GM12865 (cell line): ENCODE results near the gene ISLR.

ENCODE experiments used
- DNase-seq: peaks from one replicate; pipeline ENCODE4 v3.0.0; 2010; ENCODE audit warnings: low read depth
- H3K4me3 ChIP-seq: 2 replicates; pipeline ENCODE4 v1.5.1; 2011; ENCODE audit warnings: mild to moderate bottlenecking, low read depth, low read length, control low read depth
- TF ChIP-seq, protein P1 (sequence below): IDR thresholded peaks from 2 replicates; pipeline ENCODE4 v1.5.1; 2011; ENCODE audit warnings: low read length, control low read depth, low read depth, inconsistent platforms; ENCODE audit not compliant: insufficient read depth; ENCODE audit errors: missing control alignments

ISLR gene

DNA sequence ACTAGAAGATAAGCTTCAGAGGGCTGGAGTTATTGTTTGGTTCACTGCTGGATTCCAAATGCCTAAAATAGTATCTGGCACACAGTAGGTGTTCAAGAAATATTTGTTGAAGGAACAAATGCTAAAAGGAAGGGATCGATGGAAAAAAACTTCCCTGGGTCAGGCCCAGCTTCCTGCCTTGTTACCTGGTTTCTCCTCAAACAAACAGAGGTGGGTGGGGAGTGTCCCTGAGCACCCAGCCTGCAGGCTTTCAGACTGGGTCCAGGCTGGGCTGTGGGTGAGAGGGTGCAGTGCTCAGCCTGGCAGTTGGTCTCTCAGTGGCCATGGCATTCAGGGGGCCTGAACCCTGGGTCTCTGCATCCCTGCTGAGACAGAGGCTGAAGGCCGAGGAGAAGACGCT is 43.4 kb downstream of the ISLR start:
- TF ChIP-seq, protein P1, sequence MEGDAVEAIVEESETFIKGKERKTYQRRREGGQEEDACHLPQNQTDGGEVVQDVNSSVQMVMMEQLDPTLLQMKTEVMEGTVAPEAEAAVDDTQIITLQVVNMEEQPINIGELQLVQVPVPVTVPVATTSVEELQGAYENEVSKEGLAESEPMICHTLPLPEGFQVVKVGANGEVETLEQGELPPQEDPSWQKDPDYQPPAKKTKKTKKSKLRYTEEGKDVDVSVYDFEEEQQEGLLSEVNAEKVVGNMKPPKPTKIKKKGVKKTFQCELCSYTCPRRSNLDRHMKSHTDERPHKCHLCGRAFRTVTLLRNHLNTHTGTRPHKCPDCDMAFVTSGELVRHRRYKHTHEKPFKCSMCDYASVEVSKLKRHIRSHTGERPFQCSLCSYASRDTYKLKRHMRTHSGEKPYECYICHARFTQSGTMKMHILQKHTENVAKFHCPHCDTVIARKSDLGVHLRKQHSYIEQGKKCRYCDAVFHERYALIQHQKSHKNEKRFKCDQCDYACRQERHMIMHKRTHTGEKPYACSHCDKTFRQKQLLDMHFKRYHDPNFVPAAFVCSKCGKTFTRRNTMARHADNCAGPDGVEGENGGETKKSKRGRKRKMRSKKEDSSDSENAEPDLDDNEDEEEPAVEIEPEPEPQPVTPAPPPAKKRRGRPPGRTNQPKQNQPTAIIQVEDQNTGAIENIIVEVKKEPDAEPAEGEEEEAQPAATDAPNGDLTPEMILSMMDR, result no peak
- H3K4me3 ChIP-seq, result no peak overlapping the region
- DNase-seq, result no peak

GRCh38 chr15:74217907-74218885 is 44.7 kb downstream of the ISLR start:
- no peak for DNase-seq
- TF ChIP-seq, protein P1, result no peak
- no peak overlapping the region for H3K4me3 ChIP-seq

DNA sequence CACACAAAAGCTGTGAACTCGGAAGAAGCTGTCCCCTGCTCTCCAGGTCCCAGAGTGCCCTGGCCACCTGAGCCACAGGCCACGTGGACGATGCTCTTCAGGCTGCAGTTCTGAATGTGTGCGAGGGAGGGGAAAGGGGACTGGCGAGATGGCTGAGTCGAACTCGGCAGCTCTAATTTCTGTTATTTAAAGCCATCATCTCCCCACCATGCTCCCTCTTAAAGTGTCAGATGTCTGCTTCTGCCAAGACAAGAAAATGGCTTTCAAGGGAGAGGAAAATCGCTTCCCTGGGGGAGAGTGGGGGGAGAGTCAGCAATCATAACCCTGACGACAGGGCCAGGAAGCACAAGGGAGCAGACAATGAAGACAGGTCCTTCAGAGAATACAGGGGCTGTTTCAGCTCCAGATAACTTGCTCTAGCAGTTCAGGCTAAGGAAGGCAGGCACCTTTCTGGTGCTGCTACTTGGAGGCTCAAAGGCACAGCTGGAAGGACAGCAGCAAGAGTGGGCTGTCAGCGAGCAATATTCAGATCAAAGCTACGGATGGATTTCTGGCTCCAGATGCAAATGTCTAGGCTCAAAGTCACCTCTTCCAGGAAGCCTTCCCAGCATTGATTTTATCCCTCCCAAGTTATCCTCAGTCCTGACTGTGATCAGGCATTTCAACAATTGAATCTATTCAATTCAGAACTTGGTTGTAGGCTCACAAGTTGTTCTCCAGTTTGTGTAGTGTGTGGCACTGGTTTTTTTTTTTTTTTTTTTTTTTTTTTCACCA is 47.2 kb downstream of the ISLR start:
- DNase-seq, result no peak
- TF ChIP-seq, protein P1, result no peak

GRCh38 chr15:74221399-74222239 is 48.1 kb downstream of the ISLR start:
- TF ChIP-seq, protein P1, result no peak
- no peak overlapping the region for H3K4me3 ChIP-seq
- no peak for DNase-seq

More for the DNA sequence above, 47.2 kb downstream of the ISLR start:
- no peak overlapping the region for H3K4me3 ChIP-seq

DNA sequence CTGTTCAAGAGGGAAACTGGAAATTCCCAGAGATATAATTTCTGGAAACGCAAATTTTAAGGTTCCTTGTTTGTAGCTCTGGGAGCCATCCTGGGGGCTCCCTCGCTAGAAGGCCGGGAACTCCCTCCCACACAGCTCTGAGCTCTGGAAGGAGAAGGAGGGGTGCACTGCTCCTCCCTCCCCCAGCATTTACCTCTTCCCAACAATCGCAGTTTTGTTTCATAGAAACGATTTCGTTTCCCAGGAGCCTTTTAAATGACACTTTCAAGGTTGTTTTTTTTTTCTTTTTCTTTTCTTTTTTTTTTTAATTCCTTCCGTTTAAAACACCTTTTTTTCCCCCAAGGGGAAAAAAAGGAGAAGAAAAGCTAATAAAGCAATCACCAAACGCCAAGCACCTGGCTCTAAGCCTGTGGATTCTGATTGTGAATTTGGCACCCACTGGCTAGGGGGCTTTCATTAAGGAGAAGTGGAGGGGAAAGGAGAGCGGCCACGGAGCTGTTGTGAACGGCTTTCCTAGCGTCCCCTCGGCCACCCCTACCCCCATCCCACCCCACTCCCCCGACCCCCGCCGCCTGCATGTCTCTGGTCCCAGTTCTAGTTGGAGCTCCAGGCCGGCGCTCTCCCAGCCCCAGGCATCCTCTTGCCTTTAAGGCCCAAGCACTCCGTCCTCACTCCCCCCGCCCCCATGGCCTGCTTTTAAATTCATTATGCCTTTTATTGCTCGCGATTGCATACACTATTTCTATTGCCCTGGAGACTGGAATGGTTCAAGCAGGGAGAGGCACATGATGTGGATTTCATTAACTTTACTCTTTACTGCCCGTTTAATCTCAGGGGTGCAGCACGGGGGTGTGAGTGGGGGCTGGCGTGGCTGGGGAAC is 49.0 kb downstream of the ISLR start:
- DNase-seq, result no peak
- TF ChIP-seq, protein P1, result no peak
- no peak overlapping the region for H3K4me3 ChIP-seq
